Activated CD4-positive, alpha-beta T cell treated with anti-CD3 and anti-CD28 coated beads, Interleukin-2, amount 10 ng/mL, durations not matched to agents 7 days and 5 days (primary cell): Measurements from ENCODE around the gene THOP1. TPM values are rescaled to one million over a fixed set of nuclear protein-coding genes. Genes with fewer than 3 reads are reported as not detected.

Experiments
- CTCF ChIA-PET: fragments of 350-600 bp; sonication (Branson Sonifier 250); formaldehyde crosslinking; loops from one replicate; lab custom pipeline; 2021; ENCODE audit warnings: antibody characterized with exemption; lab: Charles Lee
- POLR2A ChIA-PET: fragments of 350-600 bp; sonication (Branson Sonifier 250); formaldehyde crosslinking; loops from one replicate; lab custom pipeline; 2021; ENCODE audit warnings: antibody characterized with exemption; lab: Charles Lee
- DNase-seq: peaks from one replicate; pipeline ENCODE4 v3.0.0-alpha.2; 2020
- H3K27ac Mint-ChIP-seq: one replicate; pipeline ENCODE4 v1.8.0; 2021; ENCODE audit warnings: mild to moderate bottlenecking, moderate library complexity, mixed read lengths
- H3K27me3 Mint-ChIP-seq: one replicate; pipeline ENCODE4 v1.8.0; 2021; ENCODE audit warnings: mixed read lengths
- H3K36me3 Mint-ChIP-seq: one replicate; pipeline ENCODE4 v1.8.0; 2021; ENCODE audit warnings: low read depth, mixed read lengths
- H3K4me1 Mint-ChIP-seq: one replicate; pipeline ENCODE4 v1.8.0; 2021; ENCODE audit warnings: mixed read lengths
- H3K4me3 Mint-ChIP-seq: one replicate; pipeline ENCODE4 v1.8.0; 2021; ENCODE audit warnings: mild to moderate bottlenecking, moderate library complexity, mixed read lengths
- H3K9me3 Mint-ChIP-seq: one replicate; pipeline ENCODE4 v1.8.0; 2021; ENCODE audit warnings: mixed read lengths
- total RNA-seq, 2 experiments: library from RNA; stranded (reverse); gene quantifications; one replicate each; pipeline ENCODE4 v1.2.3, GENCODE V29; 2021

The THOP1 gene
- total RNA-seq, 2 experiments from 2014 or later, result 84.2 to 97.1 TPM

- H3K4me3 Mint-ChIP-seq, result no peak overlapping the region
- ChIA-PET POLR2A (no interaction called here), CTCF (interaction anchor here (0.5 to 0.6 kb wide), 2 partner anchors 324 to 509 kb away, joined by 3 to 4 read pairs; no protein-coding TSS in a partner anchor)
- H3K27ac Mint-ChIP-seq, result no peak overlapping the region
- no peaks in the 10 kb centered on the region for H3K36me3 Mint-ChIP-seq
- no peak for DNase-seq
- no peaks in the 10 kb centered on the region for H3K4me1 Mint-ChIP-seq
- no peaks in the 10 kb centered on the region for H3K27me3 Mint-ChIP-seq
- no peaks in the 10 kb centered on the region for H3K9me3 Mint-ChIP-seq
These were observed 18.5 kb upstream of the THOP1 start for GRCh38 chr19:2766594-2767372.

DNA sequence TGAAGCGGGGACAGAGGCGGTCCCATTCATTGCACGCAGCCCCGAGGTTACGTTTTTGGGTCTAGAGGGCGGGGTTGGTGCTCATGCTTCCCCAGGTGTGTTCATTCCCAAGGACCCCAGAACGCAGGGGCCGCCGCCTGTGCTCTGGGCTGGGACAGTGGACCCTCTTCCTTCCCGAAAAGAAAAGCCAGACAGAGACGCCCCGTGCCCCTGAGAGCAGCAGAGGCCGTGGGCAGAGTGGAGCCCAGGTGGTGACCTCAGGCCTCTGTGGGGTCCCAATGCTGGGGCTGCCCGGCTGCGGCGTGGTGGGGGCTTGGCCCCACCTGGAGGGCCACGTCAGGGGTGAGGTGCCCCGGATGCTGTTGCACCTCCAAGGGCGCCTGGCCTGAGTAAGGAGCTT, 17.6 kb upstream of the THOP1 start:
- no peaks in the 10 kb centered on the region for H3K9me3 Mint-ChIP-seq
- no peak for DNase-seq
- H3K36me3 Mint-ChIP-seq, result no peaks in the 10 kb centered on the region
- CTCF ChIA-PET, result interaction anchor here (0.5 to 0.6 kb wide), 2 partner anchors 323 to 510 kb away, joined by 3 to 4 read pairs; no protein-coding TSS in a partner anchor
- no peak overlapping the region for H3K4me3 Mint-ChIP-seq
- POLR2A ChIA-PET, result no interaction called here
- no peaks in the 10 kb centered on the region for H3K27me3 Mint-ChIP-seq
- H3K27ac Mint-ChIP-seq, result no peak overlapping the region
- no peaks in the 10 kb centered on the region for H3K4me1 Mint-ChIP-seq

DNA sequence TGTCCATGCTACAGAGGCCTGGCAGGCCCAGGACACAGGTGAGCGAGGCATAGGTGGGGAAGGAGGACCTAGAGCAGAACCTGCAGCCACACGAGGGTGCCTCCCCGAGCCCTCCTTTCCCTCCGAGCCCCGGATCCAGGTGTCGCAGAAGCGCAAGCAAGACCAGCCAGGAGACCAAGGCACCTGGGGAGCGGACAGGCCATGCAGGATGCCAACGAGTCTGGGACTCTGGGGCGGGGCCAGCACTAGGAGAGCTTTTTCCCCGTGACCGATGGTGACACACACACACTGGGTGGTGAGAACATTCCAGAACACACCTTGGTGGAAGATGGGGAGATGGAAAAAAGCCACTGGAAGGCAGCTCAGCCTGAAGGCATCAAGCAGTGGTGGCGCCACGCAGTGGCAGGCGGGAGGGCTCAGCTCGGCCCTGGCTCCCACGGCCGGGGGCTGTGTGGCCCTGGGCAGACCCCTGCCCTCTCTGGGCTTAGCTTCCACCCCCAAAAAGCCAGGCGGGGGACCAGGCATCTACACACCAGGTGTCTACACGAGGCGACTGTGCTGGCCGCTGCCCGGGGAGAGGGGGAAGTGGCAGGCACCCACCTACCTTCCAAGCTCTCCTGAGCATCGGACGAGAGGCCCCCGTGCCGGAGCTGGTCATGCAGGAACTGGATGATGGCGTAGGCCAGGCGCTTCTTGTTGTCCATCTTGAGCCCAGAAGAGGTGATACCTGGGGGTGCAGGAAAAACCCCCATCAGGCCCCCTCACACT, 16.8 kb upstream of the THOP1 start:
- ChIA-PET CTCF (no interaction called here), POLR2A (interaction anchor here (0.6 kb wide), 1 partner anchor 8 kb away, joined by 5 read pairs; no protein-coding TSS in a partner anchor)
- Mint-ChIP-seq H3K27ac (no peak overlapping the region), H3K27me3 (no peaks in the 10 kb centered on the region), H3K4me3 (no peak overlapping the region), H3K9me3 (no peaks in the 10 kb centered on the region), H3K4me1 (no peaks in the 10 kb centered on the region), H3K36me3 (no peaks in the 10 kb centered on the region)
- DNase-seq, result no peak

DNA sequence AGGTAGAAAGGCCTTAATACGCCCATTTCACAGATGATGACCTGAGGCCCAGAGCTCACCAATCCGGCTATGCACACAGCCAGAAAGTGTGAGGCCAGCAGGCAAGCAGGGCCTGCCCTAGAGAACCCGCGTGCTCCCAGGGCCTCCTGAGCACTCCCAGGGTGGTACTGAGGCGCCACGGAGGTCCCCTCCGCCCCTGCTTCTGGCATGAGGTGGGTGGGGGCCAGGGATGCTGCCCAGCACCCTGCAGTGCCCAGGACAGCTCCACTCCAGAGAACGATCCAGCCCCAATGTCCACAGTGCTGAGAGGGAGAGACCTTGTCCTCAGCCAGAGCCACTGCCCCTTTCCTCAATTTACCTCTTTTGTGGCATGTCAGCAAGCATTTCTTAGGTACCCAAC, 16.1 kb upstream of the THOP1 start:
- no peak for DNase-seq
- no peaks in the 10 kb centered on the region for H3K9me3 Mint-ChIP-seq
- POLR2A ChIA-PET, result interaction anchor here (0.6 kb wide), 1 partner anchor 9 kb away, joined by 5 read pairs; no protein-coding TSS in a partner anchor
- no peak overlapping the region for H3K4me3 Mint-ChIP-seq
- no peaks in the 10 kb centered on the region for H3K27me3 Mint-ChIP-seq
- peaks cover 3% of the 10 kb centered on the region for H3K4me1 Mint-ChIP-seq
- no peak overlapping the region for H3K27ac Mint-ChIP-seq
- no peaks in the 10 kb centered on the region for H3K36me3 Mint-ChIP-seq
- CTCF ChIA-PET, result no interaction called here

DNA sequence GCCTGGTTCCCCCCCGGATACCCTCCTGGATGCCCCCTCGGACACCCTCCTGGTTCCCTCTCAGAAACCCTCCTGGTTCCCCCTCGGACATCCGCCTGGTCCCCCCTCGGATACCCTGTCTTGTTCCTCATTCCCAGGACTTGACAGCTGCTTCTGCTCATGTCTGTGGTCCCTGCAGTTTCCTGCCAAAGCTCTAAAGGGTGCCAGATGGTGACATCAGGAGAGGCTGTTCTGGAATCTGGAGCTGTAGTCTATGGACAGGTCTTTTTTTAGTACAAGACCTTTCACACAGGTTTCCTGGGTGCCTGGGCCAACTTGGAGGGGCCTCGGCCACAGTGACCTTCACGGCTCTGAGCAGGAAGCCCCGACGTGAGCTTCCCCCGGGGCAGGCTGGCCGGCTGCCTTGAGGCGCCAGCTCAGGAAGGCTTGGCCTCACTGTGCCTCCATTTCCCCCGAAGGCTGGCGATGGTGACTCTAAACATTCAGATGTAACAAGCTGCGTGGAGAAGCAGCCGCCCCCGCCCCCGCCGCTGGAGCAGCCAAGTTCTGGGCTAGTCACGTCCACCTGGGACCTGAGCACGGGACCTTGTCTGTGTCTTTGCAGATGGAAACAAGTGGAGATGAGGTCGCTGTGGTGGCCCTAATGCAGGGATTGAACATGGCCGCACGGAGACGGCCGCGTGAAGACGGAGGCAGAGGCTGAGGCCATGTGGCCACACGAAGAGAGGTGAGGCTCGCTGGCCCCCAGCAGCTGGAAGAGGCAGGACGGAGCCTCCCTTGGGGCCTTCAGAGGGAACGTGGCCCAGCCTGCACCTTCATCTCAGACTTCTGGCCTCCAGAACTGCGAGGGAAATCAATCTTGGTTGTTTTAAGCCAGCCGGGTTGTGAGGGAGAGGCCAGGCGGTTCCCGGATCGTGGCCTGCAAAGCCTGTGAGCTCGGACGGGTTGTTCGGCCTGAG, 15.0 kb upstream of the THOP1 start:
- POLR2A ChIA-PET, result no interaction called here
- DNase-seq, result no peak
- CTCF ChIA-PET, result interaction anchor here (1.1 kb wide), 1 partner anchor 11 kb away, joined by 4 read pairs; no protein-coding TSS in a partner anchor

DNA sequence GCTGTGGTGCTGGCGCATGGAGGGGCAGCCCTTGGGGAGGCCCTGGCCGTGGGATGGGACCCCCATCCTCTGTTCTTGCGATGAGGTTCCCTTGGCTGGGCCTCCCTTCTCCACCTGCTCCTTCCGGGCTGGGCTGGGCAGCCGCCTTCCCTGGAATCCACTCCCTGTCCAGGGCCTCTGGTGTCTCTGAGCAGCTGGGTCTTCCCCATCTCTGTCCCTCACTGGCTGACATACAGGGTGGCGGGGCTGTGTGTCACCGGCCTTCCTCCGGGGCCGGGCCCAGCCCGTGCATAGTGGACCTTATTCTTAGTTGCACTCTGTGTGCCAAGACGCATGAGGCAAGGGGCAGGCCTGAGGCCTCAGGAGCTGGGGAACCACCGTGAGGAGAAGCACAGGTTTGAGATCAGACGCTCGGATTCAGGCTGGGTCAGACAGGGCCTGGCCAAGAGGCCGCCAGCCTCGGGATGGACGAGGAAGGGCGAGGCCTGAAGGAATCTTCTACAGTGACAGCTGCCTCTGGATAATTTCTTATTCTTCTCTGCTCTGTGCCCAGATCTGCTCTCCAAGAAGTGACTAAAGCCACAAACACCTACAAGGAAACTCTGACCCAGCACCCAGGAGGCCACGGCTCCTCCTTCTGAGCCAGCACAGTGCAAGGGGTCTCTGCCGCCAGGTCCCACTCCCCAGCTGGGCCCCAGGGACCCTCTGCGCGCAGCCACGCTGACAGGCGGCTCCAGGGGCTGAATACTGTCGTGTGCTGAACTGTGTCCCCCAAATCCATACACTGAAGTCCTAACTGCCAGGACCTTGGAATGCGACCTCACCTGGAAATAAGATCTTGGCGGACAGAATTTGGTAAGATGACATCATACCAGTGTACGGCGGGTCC, 13.3 kb upstream of the THOP1 start:
- Mint-ChIP-seq H3K9me3 (no peaks in the 10 kb centered on the region), H3K4me1 (peaks cover 26% of the 10 kb centered on the region), H3K36me3 (no peaks in the 10 kb centered on the region), H3K4me3 (no peak overlapping the region), H3K27me3 (no peaks in the 10 kb centered on the region), H3K27ac (no peak overlapping the region)
- CTCF ChIA-PET, result interaction anchor here (1.1 kb wide), 1 partner anchor 9 kb away, joined by 4 read pairs; no protein-coding TSS in a partner anchor
- no peak for DNase-seq
- POLR2A ChIA-PET, result no interaction called here

More for the DNA sequence above, 15.0 kb upstream of the THOP1 start:
- Mint-ChIP-seq H3K4me1 (peaks cover 13% of the 10 kb centered on the region), H3K9me3 (no peaks in the 10 kb centered on the region), H3K36me3 (no peaks in the 10 kb centered on the region), H3K4me3 (no peak overlapping the region), H3K27me3 (no peaks in the 10 kb centered on the region), H3K27ac (no peak overlapping the region)

GRCh38 chr19:2774083-2774679, 11.1 kb upstream of the THOP1 start:
- POLR2A ChIA-PET, result no interaction called here
- peaks cover 28% of the 10 kb centered on the region for H3K4me1 Mint-ChIP-seq
- no peaks in the 10 kb centered on the region for H3K27me3 Mint-ChIP-seq
- H3K27ac Mint-ChIP-seq, result peak overlapping the region; percentile 14
- no peaks in the 10 kb centered on the region for H3K9me3 Mint-ChIP-seq
- DNase-seq, result no peak
- CTCF ChIA-PET, result interaction anchor here (1.6 kb wide), 1 partner anchor 9 kb away, joined by 4 read pairs; the partner anchor contains the start of gene SGTA
- no peaks in the 10 kb centered on the region for H3K36me3 Mint-ChIP-seq
- H3K4me3 Mint-ChIP-seq, result no peak overlapping the region

- peak overlapping the region; percentile 95 for H3K27ac Mint-ChIP-seq
- ChIA-PET POLR2A (no interaction called here), CTCF (interaction anchor here (1.4 to 1.6 kb wide), 2 partner anchors 8 to 25 kb away, joined by 4 read pairs; partner anchors contain the start of gene SGTA)
- H3K27me3 Mint-ChIP-seq, result no peaks in the 10 kb centered on the region
- H3K9me3 Mint-ChIP-seq, result no peaks in the 10 kb centered on the region
- H3K4me3 Mint-ChIP-seq, result peak overlapping the region; percentile 73
- DNase-seq, result no peak
- no peaks in the 10 kb centered on the region for H3K36me3 Mint-ChIP-seq
- peaks cover 29% of the 10 kb centered on the region for H3K4me1 Mint-ChIP-seq
These were observed 10.2 kb upstream of the THOP1 start for GRCh38 chr19:2774953-2775555.

- no peaks in the 10 kb centered on the region for H3K27me3 Mint-ChIP-seq
- ChIA-PET POLR2A (no interaction called here), CTCF (interaction anchor here (1.4 kb wide), 1 partner anchor 26 kb away, joined by 4 read pairs; no protein-coding TSS in a partner anchor)
- H3K4me3 Mint-ChIP-seq, result peak overlapping the region; percentile 73
- H3K4me1 Mint-ChIP-seq, result peaks cover 34% of the 10 kb centered on the region
- H3K27ac Mint-ChIP-seq, result peak overlapping the region; percentile 95
- no peaks in the 10 kb centered on the region for H3K9me3 Mint-ChIP-seq
- H3K36me3 Mint-ChIP-seq, result no peaks in the 10 kb centered on the region
- peak; percentile 85 for DNase-seq
These were observed 9.5 kb upstream of the THOP1 start for GRCh38 chr19:2775556-2776430.
